ENCODE results near the gene PDGFB. TPM values are rescaled to one million over a fixed set of nuclear protein-coding genes. Genes with fewer than 3 reads are reported as not detected.
A peak's percentile ranks its signal among the peaks of the same experiment; 100 is the strongest.

The PDGFB gene
- total RNA-seq, 2 donors from 2014 or later, result 5.9 to 10.4 TPM

- Histone ChIP-seq H3K4me3 (ENCODE audit: low read length) (no peak overlapping the region), H3K27ac (ENCODE audit: low read depth, low read length) (peak overlapping the region; percentile 8), H3K36me3 (ENCODE audit: control insufficient read depth, insufficient read depth, low read length) (no peaks in the 10 kb centered on the region), H3K9me3 (ENCODE audit: control insufficient read depth, low read length) (no peaks in the 10 kb centered on the region), H3K4me1 (ENCODE audit: control insufficient read depth, insufficient read depth, low read length) (no peaks in the 10 kb centered on the region), H3K27me3 (ENCODE audit: control insufficient read depth, insufficient read depth, low read length, poor library complexity, severe bottlenecking) (no peaks in the 10 kb centered on the region), H3K9ac (ENCODE audit: extremely low read depth, low read length, poor library complexity, severe bottlenecking) (no peak overlapping the region)
- peaks cover 2% of the 10 kb centered on the region for H3K27me3 Mint-ChIP-seq (ENCODE audit: insufficient read depth)
- WGBS, 2 experiments (ENCODE audit: insufficient coverage in 1 of 2, insufficient read length in 1 of 2), result 66 to 78% methylated on average over 5 to 15 of the region's 15 CpGs
- H3K27ac Mint-ChIP-seq, result no peak overlapping the region
- H3K4me1 Mint-ChIP-seq, result peaks cover 8% of the 10 kb centered on the region
- H3K36me3 Mint-ChIP-seq (ENCODE audit: low read depth), result no peaks in the 10 kb centered on the region
- no peaks in the 10 kb centered on the region for H3K9me3 Mint-ChIP-seq
- no peak overlapping the region for H3K4me3 Mint-ChIP-seq
- DNase-seq, result peak; percentile 59
- TF ChIP-seq CTCF (conservative IDR thresholded peaks at IDR 0.05), result no peak
Measured at GRCh38 chr22:39254789-39255298, 10.1 kb upstream of the PDGFB start.

GRCh38 chr22:39254122-39254521 lies 9.3 kb upstream of the PDGFB start:
- Mint-ChIP-seq H3K4me1 (peaks cover 8% of the 10 kb centered on the region), H3K27ac (no peak overlapping the region), H3K36me3 (ENCODE audit: low read depth) (no peaks in the 10 kb centered on the region), H3K4me3 (no peak overlapping the region), H3K27me3 (ENCODE audit: insufficient read depth) (peaks cover 6% of the 10 kb centered on the region), H3K9me3 (no peaks in the 10 kb centered on the region)
- Histone ChIP-seq H3K36me3 (ENCODE audit: control insufficient read depth, insufficient read depth, low read length) (no peaks in the 10 kb centered on the region), H3K4me3 (ENCODE audit: low read length) (no peak overlapping the region), H3K9me3 (ENCODE audit: control insufficient read depth, low read length) (no peaks in the 10 kb centered on the region), H3K9ac (ENCODE audit: extremely low read depth, low read length, poor library complexity, severe bottlenecking) (no peak overlapping the region), H3K4me1 (ENCODE audit: control insufficient read depth, insufficient read depth, low read length) (no peaks in the 10 kb centered on the region), H3K27ac (ENCODE audit: low read depth, low read length) (no peak overlapping the region), H3K27me3 (ENCODE audit: control insufficient read depth, insufficient read depth, low read length, poor library complexity, severe bottlenecking) (no peaks in the 10 kb centered on the region)
- TF ChIP-seq CTCF (conservative IDR thresholded peaks at IDR 0.05), result no peak
- peak; percentile 62 for DNase-seq
- 89% methylated on average over 10 to 14 of the region's 14 CpGs for WGBS, 2 experiments (ENCODE audit: insufficient coverage in 1 of 2, insufficient read length in 1 of 2)

GRCh38 chr22:39253435-39254070 lies 8.8 kb upstream of the PDGFB start:
- Mint-ChIP-seq H3K4me1 (peaks cover 8% of the 10 kb centered on the region), H3K9me3 (no peaks in the 10 kb centered on the region), H3K4me3 (no peak overlapping the region), H3K27ac (no peak overlapping the region), H3K27me3 (ENCODE audit: insufficient read depth) (peaks cover 6% of the 10 kb centered on the region), H3K36me3 (ENCODE audit: low read depth) (no peaks in the 10 kb centered on the region)
- no peaks in the 10 kb centered on the region for H3K36me3 ChIP-seq (ENCODE audit: control insufficient read depth, insufficient read depth, low read length)
- 48 to 58% methylated on average over 12 to 18 of the region's 19 CpGs for WGBS, 2 experiments (ENCODE audit: insufficient coverage in 1 of 2, insufficient read length in 1 of 2)
- no peak for TF ChIP-seq CTCF (conservative IDR thresholded peaks at IDR 0.05)
- H3K4me3 ChIP-seq (ENCODE audit: low read length), result no peak overlapping the region
- H3K4me1 ChIP-seq (ENCODE audit: control insufficient read depth, insufficient read depth, low read length), result no peaks in the 10 kb centered on the region
- H3K9ac ChIP-seq (ENCODE audit: extremely low read depth, low read length, poor library complexity, severe bottlenecking), result no peak overlapping the region
- DNase-seq, result peak; percentile 84
- H3K27ac ChIP-seq (ENCODE audit: low read depth, low read length), result no peak overlapping the region
- no peaks in the 10 kb centered on the region for H3K27me3 ChIP-seq (ENCODE audit: control insufficient read depth, insufficient read depth, low read length, poor library complexity, severe bottlenecking)
- H3K9me3 ChIP-seq (ENCODE audit: control insufficient read depth, low read length), result no peaks in the 10 kb centered on the region
